ENCODE data around the gene IKZF3. TPM values are rescaled to one million over a fixed set of nuclear protein-coding genes. Genes with fewer than 3 reads are reported as not detected.
A peak's percentile ranks its signal among the peaks of the same experiment; 100 is the strongest.

Gene IKZF3
- total RNA-seq, 1 experiment from 2014 or later = 0.81 TPM

- Mint-ChIP-seq H3K27ac (peak overlapping the region; percentile 98), H3K36me3 (peaks cover 9% of the 10 kb centered on the region), H3K4me3 (peak overlapping the region; percentile 91), H3K4me1 (peaks cover 38% of the 10 kb centered on the region), H3K9me3 (no peaks in the 10 kb centered on the region), H3K27me3 (ENCODE audit: low read depth) (no peaks in the 10 kb centered on the region; the same call in 1 of the 2 replicates)
- TF ChIP-seq ZNF121 (CRISPR knock-in tag; IDR thresholded peaks at IDR 0.05) = peak; percentile 76; the same call in 1 of the 2 replicates
- 0 out of 2 replicates have a peak, but pooled peaks have one; percentile 47 for TF ChIP-seq AFF4 (CRISPR knock-in tag; IDR thresholded peaks at IDR 0.05; ENCODE audit: borderline replicate concordance)
- peak; percentile 61 for TF ChIP-seq PRDM15 (CRISPR knock-in tag; IDR thresholded peaks at IDR 0.05)
- peak; percentile 99 for TF ChIP-seq FOXK1 (CRISPR knock-in tag; IDR thresholded peaks at IDR 0.05)
- TF ChIP-seq MAX (CRISPR knock-in tag; IDR thresholded peaks at IDR 0.05) = peak; percentile 41; the same call in 1 of the 2 replicates
- TF ChIP-seq ZNF671 (CRISPR knock-in tag; IDR thresholded peaks at IDR 0.05) = no peak
- peak; percentile 67; the same call in 1 of the 2 replicates for TF ChIP-seq FOXP1 (CRISPR knock-in tag; IDR thresholded peaks at IDR 0.05; ENCODE audit: borderline replicate concordance)
- no peak for TF ChIP-seq ZMAT4 (CRISPR knock-in tag; IDR thresholded peaks at IDR 0.05)
- no peak for TF ChIP-seq MXD4 (CRISPR knock-in tag; IDR thresholded peaks at IDR 0.05; ENCODE audit: borderline replicate concordance)
- 0 out of 2 replicates have a peak, but pooled peaks have one; percentile 35 for TF ChIP-seq SP1 (CRISPR knock-in tag; conservative IDR thresholded peaks at IDR 0.05)
- peak; percentile 71 for TF ChIP-seq FOXP4 (CRISPR knock-in tag; IDR thresholded peaks at IDR 0.05)
- TF ChIP-seq HMGXB4 (CRISPR knock-in tag; IDR thresholded peaks at IDR 0.05) = no peak
- peak; percentile 68 for TF ChIP-seq GABPB1 (CRISPR knock-in tag; IDR thresholded peaks at IDR 0.05)
- POLR2A ChIA-PET = interaction anchor here (0.9 to 2.4 kb wide), 5 partner anchors 9 to 43 kb away, joined by 4 to 12 read pairs (median 7); partner anchors contain the start of genes ERBB2 and MIEN1
- CTCF ChIA-PET = interaction anchor here (0.6 to 3.0 kb wide), 11 partner anchors 9 to 417 kb away, joined by 3 to 32 read pairs (median 4); partner anchors contain the start of genes ERBB2 and MIEN1
- peak; percentile 12 for ATAC-seq
- peak; percentile 71 for DNase-seq (ENCODE audit: low spot score)
Observed at GRCh38 chr17:39738983-39739884, 124.9 kb downstream of the IKZF3 start.
